Stimulated activated CD8-positive, alpha-beta memory T cell treated with anti-CD3 and anti-CD28 coated beads, Interleukin-2, amount 100 ng/mL, for 48 hours (primary cell): Measurements from ENCODE around the gene FRMD5.
"Not testable (repeated sequence)": the region's sequence is repeated elsewhere in the genome, so short reads cannot be mapped to it uniquely, and the experiment has no call there.

Experiments
- DNase-seq, 2 donors: peaks; one replicate each; pipeline ENCODE4 v3.0.0-alpha.2; 2020; ENCODE audit warnings: low read depth in 2 of 2

FRMD5 gene

GRCh38 chr15:44195151-44195740 is at the start of gene FRMD5:
TSS of gene FRMD5 (minus strand) at chr15:44195271.
- DNase-seq, result peak; percentile 77 to 83

GRCh38 chr15:44243829-44244228 is 48.8 kb upstream of the FRMD5 start:
- DNase-seq, result no peak

DNA sequence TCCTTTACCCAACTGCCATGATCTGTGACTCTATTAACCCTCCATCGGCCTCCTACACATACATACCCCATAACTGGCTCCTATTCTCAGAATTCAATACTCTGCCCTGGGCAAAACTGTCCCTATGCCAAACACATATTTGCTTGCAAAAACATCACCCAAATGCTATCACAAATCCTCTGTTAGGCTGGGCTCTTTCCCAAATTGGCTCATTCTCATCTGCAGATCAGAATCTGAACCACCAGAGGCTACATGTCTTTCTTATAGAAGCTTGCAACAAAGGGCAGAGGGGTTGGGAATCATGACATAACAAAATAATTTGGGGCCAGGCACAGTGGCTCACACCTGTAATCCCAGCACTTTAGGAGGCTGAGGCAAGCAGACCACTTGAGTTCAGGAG is 48.1 kb upstream of the FRMD5 start:
- DNase-seq, result no peak

DNA sequence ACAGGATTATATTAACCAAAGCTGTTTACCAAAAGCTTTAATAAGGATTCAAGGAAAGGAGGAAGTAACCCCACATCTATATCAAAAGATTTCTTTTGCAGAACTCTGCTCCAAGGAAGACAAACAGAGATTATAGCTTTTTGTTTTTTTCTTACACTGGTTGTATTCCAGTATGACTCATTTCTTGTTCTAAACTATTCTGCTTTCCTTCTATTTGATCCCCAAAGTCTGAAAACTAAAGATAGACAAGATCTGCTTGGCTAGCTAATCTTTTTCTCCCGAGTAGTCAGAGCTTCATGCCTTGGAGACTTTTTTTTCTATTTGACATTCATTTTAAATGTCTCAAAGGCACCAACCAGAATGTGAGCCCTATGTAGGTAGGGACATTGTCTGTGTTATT is 36.8 kb upstream of the FRMD5 start:
- DNase-seq, result no peak

DNA sequence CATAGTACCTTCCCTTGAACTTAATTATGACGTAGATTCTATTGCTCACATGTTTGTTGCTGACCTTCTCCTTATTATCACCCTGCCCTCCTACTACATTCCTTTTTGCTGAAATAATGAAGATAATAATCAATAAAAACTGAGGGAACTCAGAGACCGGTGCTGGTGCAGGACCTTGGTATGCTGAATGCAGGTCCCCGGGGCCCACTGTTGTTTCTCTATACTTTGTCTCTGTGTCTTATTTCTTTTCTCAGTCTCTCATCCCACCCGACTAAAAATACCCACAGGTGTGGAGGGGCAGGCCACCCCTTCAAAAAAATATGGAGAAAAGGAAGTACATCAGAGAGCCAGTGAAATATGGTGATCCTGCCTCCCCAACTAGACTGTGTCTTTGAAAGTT is 34.2 kb upstream of the FRMD5 start:
- DNase-seq, result not testable (repeated sequence)

DNA sequence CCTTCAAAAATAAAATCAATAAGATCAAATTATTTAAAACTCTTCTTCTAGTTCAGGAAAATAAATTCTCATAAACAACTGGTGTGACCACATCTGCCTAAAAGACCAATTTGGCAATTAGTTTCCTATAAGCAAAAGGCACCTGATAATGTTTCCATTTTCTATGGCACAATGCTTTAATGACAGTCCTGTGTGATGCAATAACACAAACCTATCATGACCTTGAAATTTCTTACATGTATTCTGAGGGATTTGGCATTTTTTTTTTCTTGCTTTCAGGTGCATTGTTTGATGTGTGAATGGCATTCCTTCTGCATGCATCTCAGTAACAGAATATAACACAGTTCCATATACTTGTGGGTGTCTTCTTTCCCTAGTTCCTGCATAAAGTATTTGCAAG is 32.5 kb upstream of the FRMD5 start:
- no peak for DNase-seq

DNA sequence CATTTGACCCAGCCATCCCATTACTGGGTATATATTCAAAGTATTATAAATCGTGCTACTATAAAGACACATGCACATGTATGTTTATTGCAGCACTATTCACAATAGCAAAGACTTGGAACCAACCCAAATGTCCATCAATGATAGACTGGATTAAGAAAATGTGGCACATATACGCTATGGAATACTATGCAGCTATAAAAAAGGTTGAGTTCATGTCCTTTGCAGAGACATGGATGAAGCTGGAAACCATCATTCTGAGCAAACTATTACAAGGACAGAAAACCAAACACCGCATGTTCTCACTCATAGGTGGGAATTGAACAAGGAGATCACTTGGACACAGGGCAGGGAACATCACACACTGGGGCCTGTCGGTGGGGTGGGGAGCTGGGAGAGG is 31.9 kb upstream of the FRMD5 start:
- DNase-seq, result not testable (repeated sequence)

DNA sequence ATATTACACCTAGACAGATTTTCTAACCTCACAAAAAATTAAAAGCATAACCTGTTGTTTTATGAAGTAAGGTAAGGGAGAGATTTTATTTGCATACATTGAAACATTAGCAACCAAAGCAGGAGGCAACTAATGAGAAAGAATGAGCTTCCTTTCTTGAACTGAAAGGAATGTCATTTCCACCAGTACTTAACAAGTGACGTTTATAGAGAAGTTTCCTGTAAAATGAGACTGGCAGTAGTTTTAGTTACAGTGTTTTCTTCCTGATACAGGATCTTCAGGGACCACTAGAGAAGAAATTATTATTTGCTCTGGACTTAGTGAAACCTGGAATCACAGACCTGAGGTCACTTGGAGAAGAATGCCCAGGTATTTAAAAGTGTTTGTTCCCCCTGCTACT is 27.4 kb upstream of the FRMD5 start:
- no peak for DNase-seq

DNA sequence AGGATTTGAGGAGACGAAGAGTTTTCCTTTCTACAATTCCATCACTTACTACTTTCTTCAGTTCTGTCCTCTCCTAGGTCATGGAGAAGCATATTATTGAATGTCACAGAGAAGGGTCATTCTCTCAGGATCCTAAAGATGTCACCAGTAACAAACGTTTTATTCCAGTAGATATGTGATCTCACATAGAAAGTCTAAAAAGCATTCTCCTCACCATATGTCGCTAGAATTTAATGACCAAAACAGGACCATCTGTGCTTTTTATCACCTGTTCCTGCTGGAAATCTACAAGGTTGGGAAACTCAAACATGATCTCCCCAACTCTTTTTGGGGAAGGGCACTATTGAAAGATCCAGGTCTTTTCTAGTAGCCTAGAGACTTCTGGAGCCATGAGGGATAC is 24.0 kb upstream of the FRMD5 start:
- no peak for DNase-seq

DNA sequence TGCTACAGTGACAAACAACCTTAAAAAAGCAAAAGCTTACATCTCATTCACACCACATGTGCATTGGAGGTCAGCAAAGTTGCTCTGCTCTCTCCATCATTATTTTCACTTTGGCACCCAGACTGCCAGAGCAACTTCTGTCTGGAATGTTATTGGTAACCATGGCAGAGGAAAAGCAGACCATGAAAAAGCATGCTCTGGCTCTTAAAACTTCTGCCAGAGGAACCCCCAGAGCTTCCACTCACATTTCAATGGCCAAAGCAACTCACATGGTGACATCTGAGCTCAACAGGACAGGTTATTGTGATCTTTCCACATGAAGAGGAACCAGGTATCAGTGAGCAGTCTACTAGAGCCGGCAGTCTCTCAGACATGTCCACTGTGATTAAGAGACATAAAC is 21.9 kb upstream of the FRMD5 start:
- DNase-seq, result no peak

DNA sequence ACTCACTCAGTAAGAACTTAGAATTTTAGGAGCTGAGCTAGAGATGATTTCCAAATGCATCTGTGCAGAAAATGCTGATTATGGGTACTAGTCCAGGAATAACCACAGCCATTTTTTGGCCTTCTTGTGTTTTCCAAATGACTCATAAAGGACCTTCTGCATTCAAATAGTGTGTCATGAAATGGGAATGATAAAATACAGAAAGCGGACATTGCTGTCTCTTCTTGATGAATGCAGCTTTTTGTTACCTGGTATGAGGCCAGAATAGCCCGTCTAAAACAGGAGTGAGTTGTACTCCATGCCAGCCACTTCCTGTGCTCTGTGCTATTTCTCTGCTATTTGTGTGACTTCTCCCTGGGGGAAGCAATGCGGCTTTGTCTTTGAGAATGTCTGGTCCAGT is 20.5 kb upstream of the FRMD5 start:
- DNase-seq, result no peak

GRCh38 chr15:44208956-44209355 is 13.9 kb upstream of the FRMD5 start:
- no peak for DNase-seq

DNA sequence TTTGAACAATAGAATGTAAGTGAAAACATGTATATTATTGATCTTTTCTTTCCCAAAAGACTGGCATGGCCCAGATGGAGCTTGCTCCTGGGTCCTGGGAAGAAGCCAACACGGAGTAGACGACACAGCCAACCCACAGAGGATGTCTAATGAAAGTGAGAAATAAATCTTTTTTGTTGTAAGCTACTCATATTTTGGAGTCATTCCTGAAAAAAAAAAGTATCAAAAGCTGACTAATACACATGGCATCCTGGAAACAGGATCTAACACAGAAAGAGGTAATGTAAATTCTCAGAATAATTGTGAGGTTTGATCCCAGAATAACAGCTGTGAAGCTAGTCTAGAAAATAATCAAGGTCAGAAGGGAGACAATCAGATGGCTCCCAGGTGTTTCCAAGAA is 12.6 kb upstream of the FRMD5 start:
- no peak for DNase-seq

DNA sequence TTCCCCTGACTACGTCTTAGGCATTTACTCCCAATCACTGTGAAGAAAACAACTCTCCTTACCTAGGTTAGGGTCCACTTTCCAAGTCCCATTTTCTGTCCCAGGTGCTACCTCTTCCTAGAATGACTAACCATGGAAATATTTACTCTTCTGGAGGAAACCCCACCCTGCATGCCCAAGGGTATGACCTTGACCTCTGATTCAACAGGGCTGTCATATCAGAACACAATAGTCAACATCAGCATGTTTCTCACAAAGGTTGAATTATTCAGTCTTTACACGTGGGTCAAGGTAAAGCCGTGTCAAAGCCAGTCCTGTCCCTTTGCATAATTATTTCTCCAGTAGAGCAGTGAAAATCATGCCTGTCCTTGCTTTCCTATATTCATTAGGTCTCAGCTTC is 4.3 kb upstream of the FRMD5 start:
- DNase-seq, result no peak

- DNase-seq, result peak; percentile 13 to 16
These were observed 534 bp downstream of the FRMD5 start for GRCh38 chr15:44194323-44195150.

DNA sequence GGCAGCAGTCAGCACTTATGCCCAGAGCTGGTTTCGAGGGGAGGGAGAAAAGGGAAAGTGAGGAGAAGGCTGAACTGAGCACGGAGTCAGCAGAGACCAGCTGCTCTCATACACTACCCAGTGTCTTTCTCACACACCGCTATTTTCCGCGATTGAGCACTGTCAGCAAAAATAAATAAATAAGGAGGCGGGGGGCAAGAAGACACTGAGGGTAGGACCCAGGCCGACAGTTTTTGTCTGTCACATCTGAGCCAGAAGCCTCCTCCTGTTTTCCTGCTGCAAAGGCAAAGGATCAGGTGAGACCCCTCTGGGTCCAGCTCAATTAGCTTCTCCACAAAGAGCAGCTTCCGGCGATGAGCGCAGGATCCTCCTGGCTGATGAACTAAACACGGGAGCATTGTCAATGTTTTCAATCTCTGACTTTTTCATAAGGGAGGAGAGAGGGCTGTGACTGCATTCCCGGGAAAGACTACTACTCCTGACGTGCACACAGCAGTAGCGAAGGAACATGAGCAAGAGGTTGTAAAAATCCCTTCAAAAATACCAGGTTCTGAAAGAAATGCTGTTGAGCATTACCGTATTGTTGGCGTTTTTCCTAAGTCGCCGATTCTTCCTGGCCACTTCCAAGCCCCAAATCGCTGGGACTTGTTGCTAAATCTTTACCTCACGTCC is 1.3 kb downstream of the FRMD5 start:
- DNase-seq, result no peak

- no peak for DNase-seq
These were observed 6.3 kb downstream of the FRMD5 start for GRCh38 chr15:44188795-44189194.

DNA sequence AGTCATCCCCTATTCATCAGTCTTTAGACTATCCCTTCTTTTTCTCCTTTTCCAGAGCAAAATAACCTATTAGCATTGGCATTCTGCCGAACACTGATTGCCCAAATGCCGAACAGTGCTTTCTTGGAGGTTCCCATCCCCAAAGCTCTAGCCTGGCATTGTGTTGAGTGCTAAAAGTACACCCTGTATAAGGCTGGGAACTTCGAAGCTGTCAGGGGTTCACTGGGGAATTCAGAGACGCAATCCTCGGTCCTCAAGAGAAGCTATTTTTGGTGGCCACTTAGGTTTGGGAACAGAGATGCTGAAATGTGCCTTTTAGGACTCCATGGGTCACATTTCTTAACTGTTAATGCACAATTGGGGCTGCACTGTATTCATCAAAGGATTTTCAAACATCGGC is 8.4 kb downstream of the FRMD5 start:
- DNase-seq, result no peak

- no peak for DNase-seq
These were observed 11.7 kb downstream of the FRMD5 start for GRCh38 chr15:44183363-44183762.

- DNase-seq, result no peak
These were observed 13.7 kb downstream of the FRMD5 start for GRCh38 chr15:44181410-44181809.

DNA sequence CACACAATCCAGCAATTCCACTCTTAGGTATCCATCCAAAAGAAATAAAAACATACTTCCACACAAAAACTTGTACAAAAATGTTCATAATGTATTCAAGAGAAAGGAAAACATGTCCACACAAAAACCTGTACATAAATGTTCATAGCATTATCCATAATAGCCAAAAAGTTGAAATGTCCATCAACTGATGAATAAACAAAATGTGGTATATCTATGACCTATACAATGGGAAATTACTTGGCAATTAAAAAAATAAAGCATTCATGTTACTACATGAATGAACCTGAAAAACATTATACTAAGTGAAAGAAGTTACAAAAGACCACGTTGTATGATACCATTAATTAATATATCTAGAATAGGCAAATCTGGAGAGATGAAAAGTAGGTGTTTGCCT is 17.9 kb downstream of the FRMD5 start:
- DNase-seq, result no peak

- no peak for DNase-seq
These were observed 21.3 kb downstream of the FRMD5 start for GRCh38 chr15:44173813-44174212.

DNA sequence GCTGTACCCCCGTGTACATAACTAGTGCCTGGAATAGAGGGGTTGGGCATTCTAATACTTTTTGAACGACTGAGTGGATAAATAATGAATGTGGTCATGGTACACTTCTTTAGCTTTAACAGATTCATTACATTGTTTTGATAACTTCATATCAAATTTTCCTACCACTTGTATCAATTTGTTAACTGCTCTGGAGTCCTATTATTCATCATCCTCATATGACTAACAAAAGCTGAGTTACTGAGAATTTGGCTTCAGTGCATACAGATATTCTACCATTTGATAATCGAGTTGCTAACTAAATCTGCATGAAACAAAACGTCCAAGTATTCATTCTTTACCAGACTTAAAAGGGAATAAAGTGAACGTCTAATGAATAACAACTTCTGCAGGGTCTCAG is 31.7 kb downstream of the FRMD5 start:
- no peak for DNase-seq
